ENCODE results near the gene CACNA1F.

- TF ChIP-seq CTCF (IDR thresholded peaks at IDR 0.05) (0 out of 2 replicates have a peak, but pooled peaks have one; percentile 16), POLR2AphosphoS5 (IDR thresholded peaks at IDR 0.05; ENCODE audit: low read depth, low read length) (no peak), SIN3A (IDR thresholded peaks at IDR 0.05; ENCODE audit: borderline replicate concordance, insufficient read depth, low read depth, low read length) (no peak), TCF7L2 (IDR thresholded peaks at IDR 0.05; ENCODE audit: low read depth, low read length) (no peak), REST (IDR thresholded peaks at IDR 0.05; ENCODE audit: insufficient read depth in 1 of 2, low read depth in 2 of 2, low read length in 1 of 2) (no peak)
These were observed 55.2 kb downstream of the CACNA1F start for GRCh38 chrX:49177873-49178480.
